ENCODE measurements around the gene POGK.

GRCh38 chr1:166836733-166837132 lies 2.5 kb upstream of the POGK start:
- no peak for TF ChIP-seq CTCF (IDR thresholded peaks at IDR 0.05; ENCODE audit: poor library complexity, severe bottlenecking)
- no peak for TF ChIP-seq RAD21 (conservative IDR thresholded peaks at IDR 0.05)
- TF ChIP-seq SMC3 (conservative IDR thresholded peaks at IDR 0.05; ENCODE audit: poor library complexity), result no peak
- no peak for TF ChIP-seq EZH2 (IDR thresholded peaks at IDR 0.05; ENCODE audit: borderline replicate concordance, insufficient read depth, low read length, poor library complexity, severe bottlenecking)
- TF ChIP-seq EP300 (conservative IDR thresholded peaks at IDR 0.05; ENCODE audit: poor library complexity, severe bottlenecking), result no peak
- no peak for TF ChIP-seq POLR2AphosphoS5 (IDR thresholded peaks at IDR 0.05)
- no peak for TF ChIP-seq TAF1 (IDR thresholded peaks at IDR 0.05; ENCODE audit: low read depth)
- no peak for TF ChIP-seq REST (IDR thresholded peaks at IDR 0.05; ENCODE audit: borderline replicate concordance)
